DND-41 (cell line): Measurements from ENCODE around the gene SOX5.

Experiments used
- ATAC-seq: fragments of 200-7000 bp; cut with Tn5 transposase; 3 replicates; pipeline ENCODE4 v1.9.1; 2021; ENCODE audit warnings: low read depth; ENCODE audit not compliant: insufficient read depth
- DNase-seq: peaks from one replicate; pipeline ENCODE4 v3.0.0-alpha.2; 2020
- H2AFZ ChIP-seq: 2 replicates; pipeline ENCODE4 v1.6.0; 2012; ENCODE audit warnings: low read depth, low read length
- H3K27ac ChIP-seq: 2 replicates; pipeline ENCODE4 v1.5.1; 2012; ENCODE audit warnings: low read length, inconsistent platforms
- H3K27me3 ChIP-seq: fragments of 200-600 bp; sonication (generic); 2 replicates; pipeline ENCODE4 v1.6.0; 2012; ENCODE audit warnings: low read length, mild to moderate bottlenecking, inconsistent platforms; ENCODE audit not compliant: insufficient read depth, poor library complexity
- H3K36me3 ChIP-seq: 2 replicates; pipeline ENCODE4 v1.5.1; 2012; ENCODE audit warnings: low read length, inconsistent platforms; ENCODE audit not compliant: insufficient read depth
- H3K4me1 ChIP-seq: 2 replicates; pipeline ENCODE4 v1.5.1; 2012; ENCODE audit warnings: mild to moderate bottlenecking, low read length; ENCODE audit not compliant: insufficient read depth
- H3K4me2 ChIP-seq: 2 replicates; pipeline ENCODE4 v1.6.0; 2012; ENCODE audit warnings: mild to moderate bottlenecking, moderate library complexity, low read length, inconsistent platforms; ENCODE audit not compliant: insufficient read depth
- H3K4me3 ChIP-seq, 2 experiments: fragments of 200-600 bp in 1 of 2; shearing (Covaris generic) in 1 of 2; 2 replicates each; pipeline ENCODE4 v1.5.1; 2012 to 2016; ENCODE audit warnings: inconsistent platforms in 2 of 2, low read length in 2 of 2, mild to moderate bottlenecking in 2 of 2, low read depth in 1 of 2, moderate library complexity in 1 of 2
- H3K79me2 ChIP-seq: 2 replicates; pipeline ENCODE4 v1.6.0; 2012; ENCODE audit warnings: low read length, inconsistent platforms; ENCODE audit not compliant: insufficient read depth
- H3K9ac ChIP-seq: 2 replicates; pipeline ENCODE4 v1.6.0; 2012; ENCODE audit warnings: low read depth, mild to moderate bottlenecking, inconsistent platforms, low read length, moderate library complexity
- H3K9me3 ChIP-seq: 2 replicates; pipeline ENCODE4 v1.5.1; 2012; ENCODE audit warnings: low read length, moderate library complexity, mild to moderate bottlenecking, inconsistent platforms; ENCODE audit not compliant: insufficient read depth, severe bottlenecking
- H4K20me1 ChIP-seq: 2 replicates; pipeline ENCODE4 v1.6.0; 2012; ENCODE audit warnings: low read length; ENCODE audit not compliant: insufficient read depth
- EZH2 ChIP-seq: IDR thresholded peaks from 3 replicates; pipeline ENCODE4 v1.6.1; 2012; ENCODE audit warnings: borderline replicate concordance, low read depth, mild to moderate bottlenecking, moderate library complexity, low read length, inconsistent platforms; ENCODE audit not compliant: severe bottlenecking
- TF ChIP-seq, protein P1 (sequence below): IDR thresholded peaks from 2 replicates; pipeline ENCODE4 v1.5.1; 2012; ENCODE audit warnings: borderline replicate concordance, low read length, moderate library complexity, mild to moderate bottlenecking; ENCODE audit not compliant: poor library complexity, severe bottlenecking; ENCODE audit errors: extremely low read depth

SOX5 gene

DNA sequence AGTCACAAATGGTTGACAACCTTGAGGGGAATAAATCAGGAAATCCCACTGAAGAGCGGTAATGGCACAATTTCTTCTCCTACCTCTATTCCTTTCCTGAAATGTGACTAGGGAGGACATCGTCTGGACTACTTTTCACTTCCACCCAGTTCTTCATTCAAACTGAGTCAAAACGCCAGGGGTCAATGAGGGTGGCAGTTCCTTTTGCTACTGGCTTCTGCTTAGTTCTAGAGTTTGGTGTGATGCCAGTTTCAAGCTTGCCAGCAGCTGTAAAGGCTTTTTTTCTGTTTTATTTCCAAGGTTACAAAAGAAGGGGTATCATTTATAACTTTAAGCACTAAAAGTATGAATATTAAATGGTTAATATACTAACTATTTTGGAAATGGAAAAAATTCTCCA, 286.5 kb downstream of the SOX5 start:
- no peak overlapping the region for H3K9ac ChIP-seq
- H3K27ac ChIP-seq: no peak overlapping the region
- H4K20me1 ChIP-seq: no peaks in the 10 kb centered on the region
- H3K79me2 ChIP-seq: no peaks in the 10 kb centered on the region
- H3K4me3 ChIP-seq: no peak overlapping the region
- ATAC-seq (no peak), DNase-seq (no peak)
- no peak overlapping the region for H3K4me2 ChIP-seq
- H3K4me1 ChIP-seq: no peaks in the 10 kb centered on the region
- TF ChIP-seq EZH2: no peak
- TF ChIP-seq, protein P1, sequence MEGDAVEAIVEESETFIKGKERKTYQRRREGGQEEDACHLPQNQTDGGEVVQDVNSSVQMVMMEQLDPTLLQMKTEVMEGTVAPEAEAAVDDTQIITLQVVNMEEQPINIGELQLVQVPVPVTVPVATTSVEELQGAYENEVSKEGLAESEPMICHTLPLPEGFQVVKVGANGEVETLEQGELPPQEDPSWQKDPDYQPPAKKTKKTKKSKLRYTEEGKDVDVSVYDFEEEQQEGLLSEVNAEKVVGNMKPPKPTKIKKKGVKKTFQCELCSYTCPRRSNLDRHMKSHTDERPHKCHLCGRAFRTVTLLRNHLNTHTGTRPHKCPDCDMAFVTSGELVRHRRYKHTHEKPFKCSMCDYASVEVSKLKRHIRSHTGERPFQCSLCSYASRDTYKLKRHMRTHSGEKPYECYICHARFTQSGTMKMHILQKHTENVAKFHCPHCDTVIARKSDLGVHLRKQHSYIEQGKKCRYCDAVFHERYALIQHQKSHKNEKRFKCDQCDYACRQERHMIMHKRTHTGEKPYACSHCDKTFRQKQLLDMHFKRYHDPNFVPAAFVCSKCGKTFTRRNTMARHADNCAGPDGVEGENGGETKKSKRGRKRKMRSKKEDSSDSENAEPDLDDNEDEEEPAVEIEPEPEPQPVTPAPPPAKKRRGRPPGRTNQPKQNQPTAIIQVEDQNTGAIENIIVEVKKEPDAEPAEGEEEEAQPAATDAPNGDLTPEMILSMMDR: no peak
- H3K36me3 ChIP-seq: no peaks in the 10 kb centered on the region
- no peaks in the 10 kb centered on the region for H3K27me3 ChIP-seq
- H3K9me3 ChIP-seq: no peaks in the 10 kb centered on the region
- H2AFZ ChIP-seq: no peak overlapping the region

DNA sequence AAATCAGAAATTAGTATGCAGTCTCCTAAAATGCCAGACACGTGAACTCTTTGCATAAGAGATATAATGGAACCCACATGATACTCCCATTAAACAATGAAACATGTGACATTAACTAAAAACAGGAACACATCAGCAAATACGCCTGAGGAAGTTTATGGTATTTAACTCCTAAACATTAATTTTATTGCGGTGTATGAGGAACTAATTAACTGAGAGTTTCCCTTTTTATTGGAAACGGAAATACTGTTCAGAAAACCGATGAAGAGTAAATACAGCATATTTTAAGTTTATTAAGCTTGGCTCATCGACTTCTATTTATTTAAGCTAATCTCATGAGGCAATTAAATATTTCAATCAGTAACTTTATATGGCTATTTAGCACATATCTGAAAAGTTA, 290.3 kb downstream of the SOX5 start:
- H3K9me3 ChIP-seq: no peaks in the 10 kb centered on the region
- no peak overlapping the region for H3K27ac ChIP-seq
- no peaks in the 10 kb centered on the region for H3K79me2 ChIP-seq
- H3K4me2 ChIP-seq: no peak overlapping the region
- H3K36me3 ChIP-seq: no peaks in the 10 kb centered on the region
- no peak overlapping the region for H3K4me3 ChIP-seq
- H4K20me1 ChIP-seq: no peaks in the 10 kb centered on the region
- no peaks in the 10 kb centered on the region for H3K27me3 ChIP-seq
- ATAC-seq (no peak), DNase-seq (no peak)
- TF ChIP-seq EZH2: no peak
- TF ChIP-seq, protein P1: no peak
- no peak overlapping the region for H2AFZ ChIP-seq
- no peak overlapping the region for H3K9ac ChIP-seq
- H3K4me1 ChIP-seq: no peaks in the 10 kb centered on the region

DNA sequence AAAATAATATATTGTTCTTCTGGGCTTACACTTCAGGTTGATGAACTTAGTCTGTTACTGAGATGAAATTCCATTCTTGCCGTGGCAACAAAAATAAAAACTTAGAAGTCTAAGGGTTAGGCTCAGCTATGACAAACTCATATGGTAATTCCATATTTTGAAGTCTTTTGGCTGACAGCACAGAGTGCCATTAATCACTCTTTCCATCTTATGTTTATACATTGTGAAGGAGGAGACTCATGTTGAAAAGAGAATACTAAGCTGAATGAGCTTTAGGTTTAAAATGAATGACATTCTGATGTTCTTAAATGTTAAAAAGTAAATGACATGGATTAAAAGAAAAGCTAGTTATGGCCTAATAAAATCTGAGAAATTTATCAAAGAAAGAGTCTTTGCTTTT, 291.9 kb downstream of the SOX5 start:
- Histone ChIP-seq H4K20me1 (no peaks in the 10 kb centered on the region), H3K4me3 (no peak overlapping the region), H3K36me3 (no peaks in the 10 kb centered on the region), H3K79me2 (no peaks in the 10 kb centered on the region), H3K9me3 (no peaks in the 10 kb centered on the region), H3K4me1 (no peaks in the 10 kb centered on the region), H3K27ac (no peak overlapping the region), H3K9ac (no peak overlapping the region), H3K27me3 (no peaks in the 10 kb centered on the region), H3K4me2 (no peak overlapping the region), H2AFZ (no peak overlapping the region)
- ATAC-seq: no peak
- DNase-seq: no peak
- no peak for TF ChIP-seq EZH2
- TF ChIP-seq, protein P1: no peak

DNA sequence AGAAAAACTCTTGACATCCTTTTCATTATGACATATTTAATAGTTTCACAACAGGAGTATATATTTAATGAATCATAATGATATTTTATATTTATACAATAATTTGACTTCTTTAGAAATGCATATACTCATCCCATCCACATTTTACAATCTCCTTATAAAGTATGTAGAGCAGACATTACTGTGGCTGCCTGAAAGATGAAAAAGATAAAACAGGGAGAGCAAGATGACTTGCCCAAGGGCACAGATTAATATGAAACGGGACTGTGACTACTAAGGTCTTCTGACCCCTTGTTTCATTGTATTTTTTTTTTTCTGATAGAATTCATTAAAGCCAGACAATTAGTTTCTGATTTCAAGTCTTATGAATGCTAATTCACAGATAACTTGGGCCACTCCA, 293.6 kb downstream of the SOX5 start:
- H2AFZ ChIP-seq: no peak overlapping the region
- H3K4me3 ChIP-seq: no peak overlapping the region
- no peaks in the 10 kb centered on the region for H3K9me3 ChIP-seq
- no peak overlapping the region for H3K9ac ChIP-seq
- no peaks in the 10 kb centered on the region for H3K4me1 ChIP-seq
- H3K27me3 ChIP-seq: no peaks in the 10 kb centered on the region
- no peak for DNase-seq
- H3K4me2 ChIP-seq: no peak overlapping the region
- no peak for ATAC-seq
- TF ChIP-seq, protein P1: no peak
- no peak for TF ChIP-seq EZH2
- no peaks in the 10 kb centered on the region for H3K36me3 ChIP-seq
- no peaks in the 10 kb centered on the region for H3K79me2 ChIP-seq
- no peak overlapping the region for H3K27ac ChIP-seq
- H4K20me1 ChIP-seq: no peaks in the 10 kb centered on the region
